Fibroblast of villous mesenchyme (primary cell): ENCODE data around the gene GATD1. TPM values are rescaled to one million over a fixed set of nuclear protein-coding genes. Genes with fewer than 3 reads are reported as not detected.

Experiments used
- DNase-seq: peaks from one replicate; pipeline ENCODE4 v3.0.0-alpha.2; 2010; ENCODE audit warnings: low read depth
- H3K4me3 ChIP-seq: 2 replicates; pipeline ENCODE4 v1.5.1; 2011; ENCODE audit warnings: low read depth, mild to moderate bottlenecking, low read length
- CTCF ChIP-seq: IDR thresholded peaks from 2 replicates; pipeline ENCODE4 v1.5.1; 2012; ENCODE audit warnings: low read depth, mild to moderate bottlenecking, low read length; ENCODE audit not compliant: insufficient read depth
- total RNA-seq: library from RNA; depleted of rRNA; stranded (reverse); fragments of >200 nt; gene quantifications from 2 replicates; pipeline ENCODE4 v1.2.3, GENCODE V29; 2012

Gene GATD1
- total RNA-seq, 1 donor, result 26.3 TPM

- H3K4me3 ChIP-seq, result no peak overlapping the region
- no peak for DNase-seq
- TF ChIP-seq CTCF, result no peak
Observed at GRCh38 chr11:787084-787675, 9.9 kb upstream of the GATD1 start.

GRCh38 chr11:786235-787083, 9.2 kb upstream of the GATD1 start:
- TF ChIP-seq CTCF, result no peak
- H3K4me3 ChIP-seq, result no peak overlapping the region
- no peak for DNase-seq

- TF ChIP-seq CTCF, result peak; percentile 86
- DNase-seq, result peak; percentile 77
- no peak overlapping the region for H3K4me3 ChIP-seq
Observed at GRCh38 chr11:783581-784015, 6.3 kb upstream of the GATD1 start.

GRCh38 chr11:782264-783174, 5.2 kb upstream of the GATD1 start:
- TF ChIP-seq CTCF, result no peak
- DNase-seq, result no peak
- H3K4me3 ChIP-seq, result no peak overlapping the region

GRCh38 chr11:779955-780532, 2.8 kb upstream of the GATD1 start:
- no peak overlapping the region for H3K4me3 ChIP-seq
- DNase-seq, result no peak
- no peak for TF ChIP-seq CTCF

- DNase-seq, result no peak
- TF ChIP-seq CTCF, result no peak
- no peak overlapping the region for H3K4me3 ChIP-seq
Observed at GRCh38 chr11:778976-779954, 2.0 kb upstream of the GATD1 start.
